WTC11 (cell line): ENCODE measurements around the gene PPP1R1B. TPM values are rescaled to one million over a fixed set of nuclear protein-coding genes. Genes with fewer than 3 reads are reported as not detected.

Experiments
- ATAC-seq: fragments of 200-7000 bp; cut with Tn5 transposase; 2 replicates; pipeline ENCODE4 v1.10.0; 2021; ENCODE audit warnings: mild to moderate bottlenecking, moderate library complexity
- CTCF ChIA-PET: fragments of 300-600 bp; sonication (Branson Sonifier 250); formaldehyde crosslinking; loops from one replicate; lab custom pipeline; 2021; ENCODE audit warnings: antibody characterized with exemption; lab: Charles Lee
- POLR2A ChIA-PET: fragments of 350-600 bp; sonication (Branson Sonifier 250); formaldehyde crosslinking; loops from one replicate; lab custom pipeline; 2021; ENCODE audit warnings: antibody characterized with exemption; lab: Charles Lee
- DNase-seq: peaks from one replicate; pipeline ENCODE4 v3.0.0; 2021; ENCODE audit warnings: low spot score
- H3K27ac Mint-ChIP-seq: 2 replicates; pipeline ENCODE4 v1.8.0; 2021; ENCODE audit warnings: mixed read lengths
- H3K27me3 Mint-ChIP-seq: 2 replicates; pipeline ENCODE4 v1.8.0; 2021; ENCODE audit warnings: low read depth, mild to moderate bottlenecking, moderate library complexity, mixed read lengths
- H3K36me3 Mint-ChIP-seq: 2 replicates; pipeline ENCODE4 v1.8.0; 2021; ENCODE audit warnings: mixed read lengths
- H3K4me1 Mint-ChIP-seq: 2 replicates; pipeline ENCODE4 v1.8.0; 2022; ENCODE audit warnings: mixed read lengths
- H3K4me3 Mint-ChIP-seq: 2 replicates; pipeline ENCODE4 v1.8.0; 2021; ENCODE audit warnings: mild to moderate bottlenecking, moderate library complexity, mixed read lengths
- H3K9me3 Mint-ChIP-seq: 2 replicates; pipeline ENCODE4 v1.8.0; 2021; ENCODE audit warnings: mixed read lengths
- ARID4B ChIP-seq: sonication (generic); formaldehyde crosslinking; IDR thresholded peaks from 2 replicates; pipeline ENCODE4 v1.8.0; 2023; ENCODE audit warnings: missing genetic modification reagents, mild to moderate bottlenecking, borderline replicate concordance
- ATF1 ChIP-seq: sonication (generic); formaldehyde crosslinking; IDR thresholded peaks from 2 replicates; pipeline ENCODE4 v1.8.1; 2023; ENCODE audit warnings: mild to moderate bottlenecking, moderate library complexity, missing genetic modification reagents
- GRHL2 ChIP-seq: fragments of 250-450 bp; sonication (Bioruptor Pico); IDR thresholded peaks from 2 replicates; pipeline ENCODE4 v1.8.0; 2022; ENCODE audit warnings: mild to moderate bottlenecking, moderate library complexity; ENCODE audit not compliant: insufficient replicate concordance, severe bottlenecking
- MLX ChIP-seq: sonication (generic); formaldehyde crosslinking; IDR thresholded peaks from 2 replicates; pipeline ENCODE4 v1.8.1; 2023; ENCODE audit warnings: mild to moderate bottlenecking, missing genetic modification reagents, moderate library complexity
- NFYB ChIP-seq: sonication (generic); formaldehyde crosslinking; conservative IDR thresholded peaks from 2 replicates; pipeline ENCODE4 v1.8.0; 2022; ENCODE audit warnings: low read depth, missing genetic modification reagents
- NR1H2 ChIP-seq: sonication (generic); formaldehyde crosslinking; IDR thresholded peaks from 2 replicates; pipeline ENCODE4 v1.9.0; 2021; ENCODE audit warnings: mild to moderate bottlenecking, moderate library complexity, missing genetic modification reagents
- OVOL2 ChIP-seq: fragments of 250-450 bp; sonication (Bioruptor Pico); IDR thresholded peaks from 2 replicates; pipeline ENCODE4 v1.9.0; 2021; ENCODE audit warnings: mild to moderate bottlenecking, borderline replicate concordance
- SMAD4 ChIP-seq: sonication (generic); formaldehyde crosslinking; IDR thresholded peaks from 2 replicates; pipeline ENCODE4 v1.8.0; 2022; ENCODE audit warnings: mild to moderate bottlenecking, missing genetic modification reagents
- TEAD4 ChIP-seq: sonication (generic); formaldehyde crosslinking; IDR thresholded peaks from 2 replicates; pipeline ENCODE4 v1.8.0; 2022; ENCODE audit warnings: mild to moderate bottlenecking, missing genetic modification reagents
- ZBTB21 ChIP-seq: sonication (generic); formaldehyde crosslinking; IDR thresholded peaks from 2 replicates; pipeline ENCODE4 v1.8.1; 2023; ENCODE audit warnings: mild to moderate bottlenecking, missing genetic modification reagents, borderline replicate concordance
- ZNF416 ChIP-seq: fragments of 250-450 bp; sonication (Bioruptor Pico); IDR thresholded peaks from 2 replicates; pipeline ENCODE4 v1.9.0; 2021; ENCODE audit warnings: mild to moderate bottlenecking, inconsistent platforms
- ZSCAN18 ChIP-seq: fragments of 250-450 bp; sonication (Bioruptor Pico); IDR thresholded peaks from 2 replicates; pipeline ENCODE4 v2.1.2; 2022; ENCODE audit warnings: mild to moderate bottlenecking, moderate library complexity
- total RNA-seq: library from RNA; stranded (reverse); gene quantifications from 3 replicates; pipeline ENCODE4 v1.2.3, GENCODE V29; 2021
- TF ChIP-seq, protein P1 (sequence below): sonication (generic); formaldehyde crosslinking; IDR thresholded peaks from 2 replicates; pipeline ENCODE4 v1.8.1; 2023; ENCODE audit warnings: mild to moderate bottlenecking, moderate library complexity, missing genetic modification reagents
- TF ChIP-seq, protein P2 (sequence below): sonication (generic); formaldehyde crosslinking; IDR thresholded peaks from 2 replicates; pipeline ENCODE4 v1.8.1; 2022; ENCODE audit warnings: mild to moderate bottlenecking, missing genetic modification reagents, moderate library complexity, borderline replicate concordance
- TF ChIP-seq, protein P3 (sequence below): sonication (generic); formaldehyde crosslinking; IDR thresholded peaks from 2 replicates; pipeline ENCODE4 v1.8.0; 2022; ENCODE audit warnings: missing genetic modification reagents
- TF ChIP-seq, protein P4 (sequence below): sonication (generic); formaldehyde crosslinking; IDR thresholded peaks from 2 replicates; pipeline ENCODE4 v1.8.1; 2022; ENCODE audit warnings: low read depth, mild to moderate bottlenecking, moderate library complexity, missing genetic modification reagents, borderline replicate concordance

Gene PPP1R1B
- total RNA-seq, 1 experiment from 2014 or later, result 20.5 TPM

DNA sequence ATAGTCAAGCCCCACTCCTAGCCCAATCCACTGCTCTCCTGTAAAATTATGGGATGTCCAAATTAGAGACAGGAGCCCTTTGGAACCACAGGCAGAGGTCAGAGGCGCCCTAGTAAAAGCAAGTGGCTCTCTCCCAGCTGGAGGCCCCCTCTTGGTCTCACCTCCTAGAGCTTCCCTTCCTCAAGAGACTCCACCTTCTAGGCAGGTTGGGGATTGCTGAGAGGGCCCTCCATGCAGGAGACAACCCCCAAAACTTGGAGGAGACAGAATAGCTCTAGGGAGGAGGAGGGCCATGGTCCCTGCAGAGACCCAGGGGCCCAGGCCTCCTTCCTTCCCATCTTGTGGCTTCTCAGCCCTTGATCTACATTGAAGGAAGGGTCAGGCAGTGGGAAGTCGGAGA, 48.5 kb upstream of the PPP1R1B start:
- H3K4me3 Mint-ChIP-seq, result no peak overlapping the region

More for the DNA sequence above, 48.5 kb upstream of the PPP1R1B start:
- TF ChIP-seq GRHL2 (CRISPR knock-in tag) (no peak), NR1H2 (CRISPR knock-in tag) (no peak), MLX (CRISPR knock-in tag) (no peak), ATF1 (no peak), ARID4B (CRISPR knock-in tag) (no peak), SMAD4 (CRISPR knock-in tag) (no peak), NFYB (CRISPR knock-in tag) (no peak), ZSCAN18 (CRISPR knock-in tag) (no peak), ZBTB21 (CRISPR knock-in tag) (no peak), OVOL2 (CRISPR knock-in tag) (no peak), TEAD4 (no peak), ZNF416 (CRISPR knock-in tag) (no peak)
- TF ChIP-seq, protein P1, sequence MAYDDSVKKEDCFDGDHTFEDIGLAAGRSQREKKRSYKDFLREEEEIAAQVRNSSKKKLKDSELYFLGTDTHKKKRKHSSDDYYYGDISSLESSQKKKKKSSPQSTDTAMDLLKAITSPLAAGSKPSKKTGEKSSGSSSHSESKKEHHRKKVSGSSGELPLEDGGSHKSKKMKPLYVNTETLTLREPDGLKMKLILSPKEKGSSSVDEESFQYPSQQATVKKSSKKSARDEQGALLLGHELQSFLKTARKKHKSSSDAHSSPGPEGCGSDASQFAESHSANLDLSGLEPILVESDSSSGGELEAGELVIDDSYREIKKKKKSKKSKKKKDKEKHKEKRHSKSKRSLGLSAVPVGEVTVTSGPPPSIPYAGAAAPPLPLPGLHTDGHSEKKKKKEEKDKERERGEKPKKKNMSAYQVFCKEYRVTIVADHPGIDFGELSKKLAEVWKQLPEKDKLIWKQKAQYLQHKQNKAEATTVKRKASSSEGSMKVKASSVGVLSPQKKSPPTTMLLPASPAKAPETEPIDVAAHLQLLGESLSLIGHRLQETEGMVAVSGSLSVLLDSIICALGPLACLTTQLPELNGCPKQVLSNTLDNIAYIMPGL (CRISPR knock-in tag), result no peak
- TF ChIP-seq, protein P2, sequence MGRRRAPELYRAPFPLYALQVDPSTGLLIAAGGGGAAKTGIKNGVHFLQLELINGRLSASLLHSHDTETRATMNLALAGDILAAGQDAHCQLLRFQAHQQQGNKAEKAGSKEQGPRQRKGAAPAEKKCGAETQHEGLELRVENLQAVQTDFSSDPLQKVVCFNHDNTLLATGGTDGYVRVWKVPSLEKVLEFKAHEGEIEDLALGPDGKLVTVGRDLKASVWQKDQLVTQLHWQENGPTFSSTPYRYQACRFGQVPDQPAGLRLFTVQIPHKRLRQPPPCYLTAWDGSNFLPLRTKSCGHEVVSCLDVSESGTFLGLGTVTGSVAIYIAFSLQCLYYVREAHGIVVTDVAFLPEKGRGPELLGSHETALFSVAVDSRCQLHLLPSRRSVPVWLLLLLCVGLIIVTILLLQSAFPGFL, result no peak
- TF ChIP-seq, protein P3, sequence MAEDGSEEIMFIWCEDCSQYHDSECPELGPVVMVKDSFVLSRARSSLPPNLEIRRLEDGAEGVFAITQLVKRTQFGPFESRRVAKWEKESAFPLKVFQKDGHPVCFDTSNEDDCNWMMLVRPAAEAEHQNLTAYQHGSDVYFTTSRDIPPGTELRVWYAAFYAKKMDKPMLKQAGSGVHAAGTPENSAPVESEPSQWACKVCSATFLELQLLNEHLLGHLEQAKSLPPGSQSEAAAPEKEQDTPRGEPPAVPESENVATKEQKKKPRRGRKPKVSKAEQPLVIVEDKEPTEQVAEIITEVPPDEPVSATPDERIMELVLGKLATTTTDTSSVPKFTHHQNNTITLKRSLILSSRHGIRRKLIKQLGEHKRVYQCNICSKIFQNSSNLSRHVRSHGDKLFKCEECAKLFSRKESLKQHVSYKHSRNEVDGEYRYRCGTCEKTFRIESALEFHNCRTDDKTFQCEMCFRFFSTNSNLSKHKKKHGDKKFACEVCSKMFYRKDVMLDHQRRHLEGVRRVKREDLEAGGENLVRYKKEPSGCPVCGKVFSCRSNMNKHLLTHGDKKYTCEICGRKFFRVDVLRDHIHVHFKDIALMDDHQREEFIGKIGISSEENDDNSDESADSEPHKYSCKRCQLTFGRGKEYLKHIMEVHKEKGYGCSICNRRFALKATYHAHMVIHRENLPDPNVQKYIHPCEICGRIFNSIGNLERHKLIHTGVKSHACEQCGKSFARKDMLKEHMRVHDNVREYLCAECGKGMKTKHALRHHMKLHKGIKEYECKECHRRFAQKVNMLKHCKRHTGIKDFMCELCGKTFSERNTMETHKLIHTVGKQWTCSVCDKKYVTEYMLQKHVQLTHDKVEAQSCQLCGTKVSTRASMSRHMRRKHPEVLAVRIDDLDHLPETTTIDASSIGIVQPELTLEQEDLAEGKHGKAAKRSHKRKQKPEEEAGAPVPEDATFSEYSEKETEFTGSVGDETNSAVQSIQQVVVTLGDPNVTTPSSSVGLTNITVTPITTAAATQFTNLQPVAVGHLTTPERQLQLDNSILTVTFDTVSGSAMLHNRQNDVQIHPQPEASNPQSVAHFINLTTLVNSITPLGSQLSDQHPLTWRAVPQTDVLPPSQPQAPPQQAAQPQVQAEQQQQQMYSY (CRISPR knock-in tag), result no peak
- TF ChIP-seq, protein P4, sequence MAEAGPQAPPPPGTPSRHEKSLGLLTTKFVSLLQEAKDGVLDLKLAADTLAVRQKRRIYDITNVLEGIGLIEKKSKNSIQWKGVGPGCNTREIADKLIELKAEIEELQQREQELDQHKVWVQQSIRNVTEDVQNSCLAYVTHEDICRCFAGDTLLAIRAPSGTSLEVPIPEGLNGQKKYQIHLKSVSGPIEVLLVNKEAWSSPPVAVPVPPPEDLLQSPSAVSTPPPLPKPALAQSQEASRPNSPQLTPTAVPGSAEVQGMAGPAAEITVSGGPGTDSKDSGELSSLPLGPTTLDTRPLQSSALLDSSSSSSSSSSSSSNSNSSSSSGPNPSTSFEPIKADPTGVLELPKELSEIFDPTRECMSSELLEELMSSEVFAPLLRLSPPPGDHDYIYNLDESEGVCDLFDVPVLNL (CRISPR knock-in tag), result no peak
- ChIA-PET CTCF (interaction anchor here (0.6 to 5.3 kb wide), 14 partner anchors 11 to 342 kb away, joined by 3 to 116 read pairs (median 5); partner anchors contain the start of gene MED1), POLR2A (no interaction called here)
- Mint-ChIP-seq H3K36me3 (no peaks in the 10 kb centered on the region), H3K27me3 (peaks cover 11% of the 10 kb centered on the region), H3K4me1 (peaks cover 42% of the 10 kb centered on the region), H3K9me3 (no peaks in the 10 kb centered on the region), H3K27ac (no peak overlapping the region)
- DNase-seq (no peak), ATAC-seq (no peak)
